SK-N-SH treated with all-trans-retinoic acid at 6 μM for 48 hours (cell line): ENCODE measurements around the gene MED27.

Experiments used
- ARNTL ChIP-seq: fragments of 450-650 bp; formaldehyde crosslinking; IDR thresholded peaks from 2 replicates; pipeline ENCODE4 v1.5.0; 2020; ENCODE audit warnings: low read depth, mild to moderate bottlenecking, moderate library complexity, borderline replicate concordance
- ISL1 ChIP-seq: fragments of 250-450 bp; sonication (Bioruptor Pico); IDR thresholded peaks from 2 replicates; pipeline ENCODE4 v2.1.2; 2022; ENCODE audit warnings: mild to moderate bottlenecking, moderate library complexity
- TF ChIP-seq, protein P1 (sequence below): fragments of 250-450 bp; sonication (Bioruptor Pico); IDR thresholded peaks from 2 replicates; pipeline ENCODE4 v1.5.1; 2021; ENCODE audit warnings: mild to moderate bottlenecking, moderate library complexity
- TF ChIP-seq, protein P2 (sequence below): fragments of 250-450 bp; sonication (Bioruptor Pico); IDR thresholded peaks from 2 replicates; pipeline ENCODE4 v1.8.0; 2021; ENCODE audit warnings: low read depth, mild to moderate bottlenecking, moderate library complexity, borderline replicate concordance

GRCh38 chr9:131839281-131840084 lies 240.2 kb downstream of the MED27 start:
- TF ChIP-seq ISL1 (CRISPR knock-in tag) (no peak), ARNTL (CRISPR knock-in tag) (no peak)
- TF ChIP-seq, protein P1, sequence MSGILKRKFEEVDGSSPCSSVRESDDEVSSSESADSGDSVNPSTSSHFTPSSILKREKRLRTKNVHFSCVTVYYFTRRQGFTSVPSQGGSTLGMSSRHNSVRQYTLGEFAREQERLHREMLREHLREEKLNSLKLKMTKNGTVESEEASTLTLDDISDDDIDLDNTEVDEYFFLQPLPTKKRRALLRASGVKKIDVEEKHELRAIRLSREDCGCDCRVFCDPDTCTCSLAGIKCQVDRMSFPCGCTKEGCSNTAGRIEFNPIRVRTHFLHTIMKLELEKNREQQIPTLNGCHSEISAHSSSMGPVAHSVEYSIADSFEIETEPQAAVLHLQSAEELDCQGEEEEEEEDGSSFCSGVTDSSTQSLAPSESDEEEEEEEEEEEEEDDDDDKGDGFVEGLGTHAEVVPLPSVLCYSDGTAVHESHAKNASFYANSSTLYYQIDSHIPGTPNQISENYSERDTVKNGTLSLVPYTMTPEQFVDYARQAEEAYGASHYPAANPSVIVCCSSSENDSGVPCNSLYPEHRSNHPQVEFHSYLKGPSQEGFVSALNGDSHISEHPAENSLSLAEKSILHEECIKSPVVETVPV (CRISPR knock-in tag), result no peak
- TF ChIP-seq, protein P2, sequence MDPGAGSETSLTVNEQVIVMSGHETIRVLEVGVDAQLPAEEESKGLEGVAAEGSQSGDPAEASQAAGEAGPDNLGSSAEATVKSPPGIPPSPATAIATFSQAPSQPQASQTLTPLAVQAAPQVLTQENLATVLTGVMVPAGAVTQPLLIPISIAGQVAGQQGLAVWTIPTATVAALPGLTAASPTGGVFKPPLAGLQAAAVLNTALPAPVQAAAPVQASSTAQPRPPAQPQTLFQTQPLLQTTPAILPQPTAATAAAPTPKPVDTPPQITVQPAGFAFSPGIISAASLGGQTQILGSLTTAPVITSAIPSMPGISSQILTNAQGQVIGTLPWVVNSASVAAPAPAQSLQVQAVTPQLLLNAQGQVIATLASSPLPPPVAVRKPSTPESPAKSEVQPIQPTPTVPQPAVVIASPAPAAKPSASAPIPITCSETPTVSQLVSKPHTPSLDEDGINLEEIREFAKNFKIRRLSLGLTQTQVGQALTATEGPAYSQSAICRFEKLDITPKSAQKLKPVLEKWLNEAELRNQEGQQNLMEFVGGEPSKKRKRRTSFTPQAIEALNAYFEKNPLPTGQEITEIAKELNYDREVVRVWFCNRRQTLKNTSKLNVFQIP (CRISPR knock-in tag), result no peak
